K562 (cell line): ENCODE data around the gene PAIP1. TPM values are rescaled to one million over a fixed set of nuclear protein-coding genes. Genes with fewer than 3 reads are reported as not detected.
A peak's percentile ranks its signal among the peaks of the same experiment; 100 is the strongest.

Experiments used
- GABPA ChIP-seq: fragments of 200-800 bp; sonication (Bioruptor generic); conservative IDR thresholded peaks from 2 replicates; pipeline ENCODE4 v1.6.1; 2016; ENCODE audit warnings: low read depth, missing genetic modification characterization, missing compliant biosample characterization
- MGA ChIP-seq: fragments of 450-650 bp; IDR thresholded peaks from 2 replicates; pipeline ENCODE4 v1.6.1; 2016; ENCODE audit warnings: mild to moderate bottlenecking, moderate library complexity
- PHTF2 ChIP-seq: fragments of 250-450 bp; sonication (Bioruptor Pico); IDR thresholded peaks from 2 replicates; pipeline ENCODE4 v1.5.0; 2021; ENCODE audit warnings: mild to moderate bottlenecking
- SRSF3 ChIP-seq: fragments of 200-400 bp; formaldehyde crosslinking; IDR thresholded peaks from 2 replicates; pipeline ENCODE4 v1.6.1; 2016; ENCODE audit warnings: mild to moderate bottlenecking, low read length, moderate library complexity; ENCODE audit not compliant: insufficient read depth
- TAF15 ChIP-seq: fragments of 200-400 bp; formaldehyde crosslinking; IDR thresholded peaks from 2 replicates; pipeline ENCODE4 v1.6.1; 2017; ENCODE audit warnings: mild to moderate bottlenecking, low read depth, low read length, moderate library complexity
- ZC3H4 ChIP-seq: sonication (generic); formaldehyde crosslinking; IDR thresholded peaks from 2 replicates; pipeline ENCODE4 v1.9.0; 2021; ENCODE audit warnings: missing genetic modification reagents, borderline replicate concordance
- ZNF354B ChIP-seq: fragments of 250-450 bp; sonication (Bioruptor Pico); IDR thresholded peaks from 2 replicates; pipeline ENCODE4 v1.4.0; 2020
- polyA plus RNA-seq, 8 experiments: library from polyadenylated mRNA; depleted of rRNA in 4 of 8; stranded (reverse) in 5 of 8; unstranded in 3 of 8; fragments of >200 nt; fragmentation: Nextera tagmentation in 2 of 8; fragmentation: Illumina TruSeq in 1 of 8; extraction: Ambion mirVana in 2 of 8; extraction: Trizol in 1 of 8; gene quantifications; 2 replicates each; pipeline versions ENCODE4 v1.2.1 to v1.2.3, GENCODE V29; 2011 to 2014; ENCODE audit warnings: inconsistent platforms in 1 of 8, missing spikeins in 1 of 8
- total RNA-seq, 7 experiments: library from RNA; depleted of rRNA in 6 of 7; stranded (reverse); fragments of >200 nt in 6 of 7; fragmentation: Illumina TruSeq in 2 of 7; extraction: Trizol in 2 of 7; gene quantifications; 2 replicates each; pipeline versions ENCODE4 v1.2.1 to v1.2.3, GENCODE V29; 2011 to 2021; ENCODE audit warnings: low replicate concordance in 1 of 7
- TF ChIP-seq, protein P1 (sequence below): fragments of 450-650 bp; IDR thresholded peaks from 2 replicates; pipeline ENCODE4 v1.6.1; 2016; ENCODE audit warnings: borderline replicate concordance
- TF ChIP-seq, protein P2 (sequence below): fragments of 450-650 bp; IDR thresholded peaks from 2 replicates; pipeline ENCODE4 v1.6.1; 2018; ENCODE audit not compliant: partially characterized antibody

The PAIP1 gene
- total and polyA plus RNA-seq, 9 of the 15 experiments (the other 6 are each of a cell fraction or from before 2014, with no cell fraction given): 51.7 to 181 (median 102) TPM

DNA sequence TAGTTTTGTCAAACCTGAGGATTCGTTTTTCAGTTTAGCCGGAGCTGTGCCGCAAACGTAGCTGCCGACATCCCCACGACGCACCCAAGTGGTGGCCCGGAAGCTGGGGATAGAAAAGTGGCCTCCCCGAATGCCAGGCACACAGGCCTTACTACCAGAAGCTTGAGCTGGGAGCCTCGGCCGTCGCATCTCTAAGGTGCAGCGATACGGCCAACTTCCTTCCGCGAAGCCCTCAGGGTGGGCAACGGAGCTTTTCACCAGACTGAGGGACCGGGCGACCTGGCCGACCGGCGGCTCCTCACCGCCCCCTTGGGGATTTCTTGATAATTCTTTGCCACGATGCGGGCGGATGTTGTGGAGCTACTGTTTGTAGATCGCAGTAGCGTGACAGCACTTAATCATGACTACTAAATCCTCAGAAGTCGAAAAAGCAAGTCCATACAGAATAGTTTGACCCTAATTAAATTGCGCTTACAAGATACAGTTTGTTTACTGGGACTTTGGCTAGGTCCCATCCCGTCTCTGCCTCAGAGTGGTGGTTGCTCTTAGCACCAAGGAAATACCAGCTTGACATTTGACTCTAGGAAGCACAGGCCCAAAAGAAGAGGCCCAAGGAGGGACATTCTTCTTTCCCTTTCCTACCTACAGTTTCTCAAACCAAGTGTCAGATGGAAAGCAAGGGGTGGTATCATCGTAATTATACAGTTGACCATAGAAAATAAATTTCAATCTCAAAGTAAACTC lies 72.6 kb downstream of the PAIP1 start (continued):
- TF ChIP-seq MGA (no peak; the same call in 1 of the 2 replicates), ZNF354B (no peak), GABPA (peak; percentile 86), ZC3H4 (0 out of 2 replicates have a peak, but pooled peaks have one; percentile 77), TAF15 (no peak), PHTF2 (CRISPR knock-in tag) (no peak), SRSF3 (0 out of 2 replicates have a peak, but pooled peaks have one; percentile 56)
- TF ChIP-seq, protein P1, sequence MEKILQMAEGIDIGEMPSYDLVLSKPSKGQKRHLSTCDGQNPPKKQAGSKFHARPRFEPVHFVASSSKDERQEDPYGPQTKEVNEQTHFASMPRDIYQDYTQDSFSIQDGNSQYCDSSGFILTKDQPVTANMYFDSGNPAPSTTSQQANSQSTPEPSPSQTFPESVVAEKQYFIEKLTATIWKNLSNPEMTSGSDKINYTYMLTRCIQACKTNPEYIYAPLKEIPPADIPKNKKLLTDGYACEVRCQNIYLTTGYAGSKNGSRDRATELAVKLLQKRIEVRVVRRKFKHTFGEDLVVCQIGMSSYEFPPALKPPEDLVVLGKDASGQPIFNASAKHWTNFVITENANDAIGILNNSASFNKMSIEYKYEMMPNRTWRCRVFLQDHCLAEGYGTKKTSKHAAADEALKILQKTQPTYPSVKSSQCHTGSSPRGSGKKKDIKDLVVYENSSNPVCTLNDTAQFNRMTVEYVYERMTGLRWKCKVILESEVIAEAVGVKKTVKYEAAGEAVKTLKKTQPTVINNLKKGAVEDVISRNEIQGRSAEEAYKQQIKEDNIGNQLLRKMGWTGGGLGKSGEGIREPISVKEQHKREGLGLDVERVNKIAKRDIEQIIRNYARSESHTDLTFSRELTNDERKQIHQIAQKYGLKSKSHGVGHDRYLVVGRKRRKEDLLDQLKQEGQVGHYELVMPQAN: peak; percentile 13; the same call in 1 of the 2 replicates
- TF ChIP-seq, protein P2, sequence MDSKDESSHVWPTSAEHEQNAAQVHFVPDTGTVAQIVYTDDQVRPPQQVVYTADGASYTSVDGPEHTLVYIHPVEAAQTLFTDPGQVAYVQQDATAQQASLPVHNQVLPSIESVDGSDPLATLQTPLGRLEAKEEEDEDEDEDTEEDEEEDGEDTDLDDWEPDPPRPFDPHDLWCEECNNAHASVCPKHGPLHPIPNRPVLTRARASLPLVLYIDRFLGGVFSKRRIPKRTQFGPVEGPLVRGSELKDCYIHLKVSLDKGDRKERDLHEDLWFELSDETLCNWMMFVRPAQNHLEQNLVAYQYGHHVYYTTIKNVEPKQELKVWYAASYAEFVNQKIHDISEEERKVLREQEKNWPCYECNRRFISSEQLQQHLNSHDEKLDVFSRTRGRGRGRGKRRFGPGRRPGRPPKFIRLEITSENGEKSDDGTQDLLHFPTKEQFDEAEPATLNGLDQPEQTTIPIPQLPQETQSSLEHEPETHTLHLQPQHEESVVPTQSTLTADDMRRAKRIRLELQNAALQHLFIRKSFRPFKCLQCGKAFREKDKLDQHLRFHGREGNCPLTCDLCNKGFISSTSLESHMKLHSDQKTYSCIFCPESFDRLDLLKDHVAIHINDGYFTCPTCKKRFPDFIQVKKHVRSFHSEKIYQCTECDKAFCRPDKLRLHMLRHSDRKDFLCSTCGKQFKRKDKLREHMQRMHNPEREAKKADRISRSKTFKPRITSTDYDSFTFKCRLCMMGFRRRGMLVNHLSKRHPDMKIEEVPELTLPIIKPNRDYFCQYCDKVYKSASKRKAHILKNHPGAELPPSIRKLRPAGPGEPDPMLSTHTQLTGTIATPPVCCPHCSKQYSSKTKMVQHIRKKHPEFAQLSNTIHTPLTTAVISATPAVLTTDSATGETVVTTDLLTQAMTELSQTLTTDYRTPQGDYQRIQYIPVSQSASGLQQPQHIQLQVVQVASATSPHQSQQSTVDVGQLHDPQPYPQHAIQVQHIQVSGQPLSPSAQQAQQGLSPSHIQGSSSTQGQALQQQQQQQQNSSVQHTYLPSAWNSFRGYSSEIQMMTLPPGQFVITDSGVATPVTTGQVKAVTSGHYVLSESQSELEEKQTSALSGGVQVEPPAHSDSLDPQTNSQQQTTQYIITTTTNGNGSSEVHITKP: peak; percentile 4
